ENCODE results near the gene INTS13. TPM values are rescaled to one million over a fixed set of nuclear protein-coding genes. Genes with fewer than 3 reads are reported as not detected.

INTS13 gene
- total and polyA plus RNA-seq, 2 of the 13 experiments (the other 11 are each of a cell fraction or from before 2014, with no cell fraction given): 16.3 to 43.7 TPM

DNA sequence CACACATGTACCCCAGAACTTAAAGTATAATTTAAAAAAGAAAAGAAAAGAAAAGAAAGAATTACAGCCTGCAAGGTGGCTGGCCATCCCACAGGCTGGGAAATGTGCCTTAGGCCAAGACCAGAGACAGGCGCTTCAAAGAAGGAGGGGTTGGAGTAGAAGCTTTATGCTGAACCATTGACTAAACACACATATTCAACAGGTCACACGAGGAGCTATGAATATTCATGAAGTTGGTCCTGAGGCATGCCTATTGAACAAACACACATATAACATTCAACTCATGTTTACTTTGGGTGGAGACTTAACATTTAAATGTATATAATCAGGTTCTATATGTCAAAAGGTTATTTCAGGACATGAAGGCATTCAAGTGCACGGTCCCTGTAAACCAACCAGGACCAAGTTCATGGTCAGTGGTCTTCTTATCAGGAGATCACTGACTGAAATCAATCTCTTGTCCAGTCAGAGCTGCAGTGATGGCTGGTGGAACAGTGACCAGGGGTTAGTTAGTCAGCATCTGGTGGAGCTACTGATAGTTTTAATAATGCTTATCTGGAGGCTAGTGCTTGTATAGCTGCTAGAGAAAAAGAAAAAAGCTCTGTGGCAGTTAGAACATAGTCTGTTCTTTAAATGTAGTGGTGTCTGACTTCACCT is 69.2 kb downstream of the INTS13 start:
- in situ Hi-C loops (cut with HindIII; ENCODE audit: extremely low pct_ligation_motif_present, low pct_unique_long_range_greater_than_20kb): no loop called here

More for the DNA sequence above, 69.2 kb downstream of the INTS13 start:
- BruUV-seq (replicated peaks): no TSS peak
- Histone ChIP-seq H3K9me3 (ENCODE audit: low read length) (no peaks in the 10 kb centered on the region), H3K27ac (ENCODE audit: extremely low read length, insufficient read depth, low read length) (no peak overlapping the region), H2AFZ (ENCODE audit: low read length) (no peak overlapping the region), H4K20me1 (ENCODE audit: insufficient read depth, low read length) (no peaks in the 10 kb centered on the region), H3K4me2 (ENCODE audit: low read depth, low read length) (no peak overlapping the region), H3K36me3 (replicated peaks in 1 of 2; ENCODE audit: control insufficient read depth in 1 of 2, insufficient read depth in 2 of 2, low read length in 2 of 2) (no peaks in the 10 kb centered on the region), H3K27me3 (ENCODE audit: control insufficient read depth in 1 of 2, insufficient read depth in 2 of 2, low read length in 2 of 2) (peaks cover 0 to 5% of the 10 kb centered on the region in 2 experiments; a peak in 2 of 5 replicates), H3K4me1 (ENCODE audit: insufficient read depth, low read length) (peaks cover 27% of the 10 kb centered on the region), H3K9ac (ENCODE audit: insufficient read depth, low read depth, low read length) (no peak overlapping the region), H3K4me3 (replicated peaks in 1 of 3; ENCODE audit: insufficient read depth in 1 of 3, low read depth in 2 of 3, low read length in 3 of 3) (no peak overlapping the region), H3K79me2 (ENCODE audit: insufficient read depth, low read length) (no peaks in the 10 kb centered on the region)
- POLR2A ChIA-PET: no interaction called here
- 0 out of 2 replicates have a peak, but pooled peaks have one; percentile 37 for TF ChIP-seq RARA (CRISPR knock-in tag; IDR thresholded peaks at IDR 0.05)
- peak; percentile 49; the same call in 1 of the 2 replicates for TF ChIP-seq RXRB (CRISPR knock-in tag; IDR thresholded peaks at IDR 0.05; ENCODE audit: borderline replicate concordance)
- TF ChIP-seq, protein P1, sequence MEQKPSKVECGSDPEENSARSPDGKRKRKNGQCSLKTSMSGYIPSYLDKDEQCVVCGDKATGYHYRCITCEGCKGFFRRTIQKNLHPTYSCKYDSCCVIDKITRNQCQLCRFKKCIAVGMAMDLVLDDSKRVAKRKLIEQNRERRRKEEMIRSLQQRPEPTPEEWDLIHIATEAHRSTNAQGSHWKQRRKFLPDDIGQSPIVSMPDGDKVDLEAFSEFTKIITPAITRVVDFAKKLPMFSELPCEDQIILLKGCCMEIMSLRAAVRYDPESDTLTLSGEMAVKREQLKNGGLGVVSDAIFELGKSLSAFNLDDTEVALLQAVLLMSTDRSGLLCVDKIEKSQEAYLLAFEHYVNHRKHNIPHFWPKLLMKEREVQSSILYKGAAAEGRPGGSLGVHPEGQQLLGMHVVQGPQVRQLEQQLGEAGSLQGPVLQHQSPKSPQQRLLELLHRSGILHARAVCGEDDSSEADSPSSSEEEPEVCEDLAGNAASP (CRISPR knock-in tag; IDR thresholded peaks at IDR 0.05; ENCODE audit: borderline replicate concordance): peak; percentile 88; the same call in 1 of the 2 replicates
- TF ChIP-seq SKI (IDR thresholded peaks at IDR 0.05; ENCODE audit: partially characterized antibody): peak; percentile 63
- TF ChIP-seq AHDC1 (CRISPR knock-in tag; IDR thresholded peaks at IDR 0.05; ENCODE audit: borderline replicate concordance): no peak
- intact Hi-C loops (cut with micrococcal nuclease; ENCODE audit: unreplicated experiment): no loop called here
- 42% methylated on average over 3 of the region's 3 CpGs for WGBS (ENCODE audit: low lambda C conversion rate)
- CTCF ChIA-PET (ENCODE audit: low intra/inter-chr PET ratio, low total read pairs): no interaction called here
- ATAC-seq (no peak; the same call in 2 of the 3 replicates), FAIRE-seq (no peak), DNase-seq (ENCODE audit: low spot score) (no peak)

Measured in HepG2 (cell line).